Muscle of leg (tissue), 11 donors: ENCODE results near the gene JARID2. TPM values are rescaled to one million over a fixed set of nuclear protein-coding genes. Genes with fewer than 3 reads are reported as not detected.

Experiments used
- DNase-seq: peaks from one replicate; pipeline ENCODE4 v3.0.0; 2013
- H3K27ac ChIP-seq: one replicate; pipeline ENCODE4 v1.5.1; 2013; ENCODE audit warnings: mild to moderate bottlenecking, low read length, control low read depth
- H3K27me3 ChIP-seq: one replicate; pipeline ENCODE4 v1.6.1; 2013; ENCODE audit warnings: low read length; ENCODE audit not compliant: control insufficient read depth, insufficient read depth
- H3K36me3 ChIP-seq: one replicate; pipeline ENCODE4 v1.6.1; 2013; ENCODE audit warnings: low read length; ENCODE audit not compliant: control insufficient read depth, insufficient read depth
- H3K4me1 ChIP-seq: one replicate; pipeline ENCODE4 v1.6.1; 2013; ENCODE audit warnings: low read length; ENCODE audit not compliant: control insufficient read depth, insufficient read depth
- H3K4me3 ChIP-seq: one replicate; pipeline ENCODE4 v1.5.1; 2013; ENCODE audit warnings: low read length, control low read depth
- H3K9me3 ChIP-seq: replicated peaks from 2 replicates; pipeline ENCODE4 v1.6.1; 2013; ENCODE audit warnings: low read depth, low read length; ENCODE audit not compliant: control insufficient read depth
- WGBS: methylation state at CpG from one replicate; pipeline ENCODE4 v1.1.5; 2013; ENCODE audit warnings: missing lambda C conversion rate; ENCODE audit not compliant: insufficient coverage; 5-methylcytosine and 5-hydroxymethylcytosine counted together
- polyA plus RNA-seq, 8 donors: library from polyadenylated mRNA; unstranded; fragments of 120-200 nt; gene quantifications; one replicate each; pipeline versions ENCODE4 v1.2.1 to v1.2.3, GENCODE V29; 2013; ENCODE audit warnings: inconsistent platforms in 1 of 8, low replicate concordance in 1 of 8; ENCODE audit not compliant: insufficient read length in 8 of 8, insufficient read depth in 1 of 8
- total RNA-seq: library from RNA; stranded (reverse); fragments of 120-200 nt; gene quantifications from one replicate; pipeline ENCODE4 v1.2.4, GENCODE V29; 2013

Gene JARID2
- total and polyA plus RNA-seq, 9 donors = 9.8 to 15.3 (median 13.2) TPM

DNA sequence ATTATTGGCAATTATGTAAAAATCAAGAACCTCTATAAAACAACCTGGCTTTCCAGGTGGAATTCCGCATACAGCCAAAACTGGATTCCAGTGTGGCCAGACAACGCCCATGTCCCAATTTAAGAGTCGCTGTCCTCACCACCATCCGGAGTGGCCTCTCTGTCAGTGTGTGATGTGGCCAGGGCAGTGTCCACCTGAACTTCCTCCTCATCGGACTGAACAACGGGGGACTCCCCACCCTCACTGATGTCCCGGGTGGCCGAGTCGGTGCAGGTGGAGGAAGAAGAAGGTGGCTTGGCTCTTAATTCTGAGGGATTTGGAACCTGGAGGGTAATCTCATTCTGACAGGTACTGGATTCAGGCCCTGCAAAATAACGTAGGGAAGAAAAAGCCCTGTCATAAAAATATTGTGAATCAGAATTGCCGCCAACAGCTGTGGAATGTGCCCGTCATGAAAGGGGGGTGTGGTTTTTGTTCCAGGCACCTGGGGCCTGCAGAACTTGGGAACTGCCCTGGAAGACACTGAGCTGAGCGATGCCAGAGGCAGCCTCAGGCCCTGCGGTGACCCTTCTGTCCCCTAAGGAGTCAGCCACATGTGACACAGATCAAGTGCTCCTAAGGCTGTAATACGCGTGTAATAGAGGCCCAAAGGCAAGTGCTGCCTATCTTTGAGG lies 277.1 kb downstream of the JARID2 start:
- Histone ChIP-seq H3K9me3 (no peaks in the 10 kb centered on the region), H3K27me3 (no peaks in the 10 kb centered on the region), H3K4me3 (no peak overlapping the region), H3K4me1 (no peaks in the 10 kb centered on the region), H3K36me3 (peaks cover 59% of the 10 kb centered on the region), H3K27ac (no peak overlapping the region)
- 78% methylated on average over 10 of the region's 16 CpGs for WGBS
- no peak for DNase-seq

DNA sequence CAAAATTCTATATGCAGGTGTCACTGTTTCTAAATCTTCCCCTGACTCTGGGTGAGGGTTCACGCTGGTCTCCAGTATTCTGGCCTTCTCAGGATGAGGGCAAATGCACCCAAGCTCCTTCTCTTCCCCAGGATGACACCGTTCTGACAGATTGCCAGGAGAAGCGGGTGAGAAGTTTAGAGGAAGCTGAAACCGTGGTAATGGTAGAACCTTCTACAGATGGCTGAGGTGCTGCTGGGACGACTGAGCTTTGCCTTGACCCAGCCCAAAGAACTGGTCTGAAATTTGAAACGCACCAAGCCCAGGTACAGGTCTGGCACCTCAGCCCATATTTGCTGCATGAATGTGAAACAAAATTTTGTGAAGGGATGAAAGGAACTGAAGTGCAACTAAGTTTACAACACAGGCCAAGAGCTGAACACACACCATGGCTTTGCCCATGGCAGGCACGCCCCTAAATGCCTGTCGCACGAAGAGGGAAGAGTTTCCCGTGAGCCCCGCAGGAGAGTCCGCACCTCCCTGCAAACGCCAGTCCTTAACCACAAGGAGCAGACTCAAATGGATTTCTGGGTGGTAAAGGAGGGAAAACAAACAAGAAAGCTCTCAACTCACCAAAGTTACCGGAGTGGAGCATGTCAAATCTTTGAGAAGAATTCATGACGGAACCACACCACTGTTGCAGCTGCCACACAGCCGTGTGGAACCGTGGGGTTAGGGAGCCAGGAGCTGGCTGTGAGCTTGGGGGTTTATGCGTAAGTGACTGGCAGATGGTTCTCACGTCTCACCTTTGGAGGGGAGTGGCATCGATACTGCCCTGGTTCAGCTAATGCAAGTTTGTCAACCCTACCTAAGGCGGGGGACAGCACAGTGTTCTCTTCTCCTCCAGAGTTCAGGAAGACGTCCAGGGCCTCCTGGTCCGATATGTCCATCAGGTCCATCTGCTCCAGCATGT lies 278.1 kb downstream of the JARID2 start:
- peaks cover 59% of the 10 kb centered on the region for H3K36me3 ChIP-seq
- DNase-seq = no peak
- no peak overlapping the region for H3K4me3 ChIP-seq
- no peaks in the 10 kb centered on the region for H3K9me3 ChIP-seq
- 95% methylated on average over 16 of the region's 23 CpGs for WGBS
- H3K27me3 ChIP-seq = no peaks in the 10 kb centered on the region
- no peaks in the 10 kb centered on the region for H3K4me1 ChIP-seq
- H3K27ac ChIP-seq = no peak overlapping the region

DNA sequence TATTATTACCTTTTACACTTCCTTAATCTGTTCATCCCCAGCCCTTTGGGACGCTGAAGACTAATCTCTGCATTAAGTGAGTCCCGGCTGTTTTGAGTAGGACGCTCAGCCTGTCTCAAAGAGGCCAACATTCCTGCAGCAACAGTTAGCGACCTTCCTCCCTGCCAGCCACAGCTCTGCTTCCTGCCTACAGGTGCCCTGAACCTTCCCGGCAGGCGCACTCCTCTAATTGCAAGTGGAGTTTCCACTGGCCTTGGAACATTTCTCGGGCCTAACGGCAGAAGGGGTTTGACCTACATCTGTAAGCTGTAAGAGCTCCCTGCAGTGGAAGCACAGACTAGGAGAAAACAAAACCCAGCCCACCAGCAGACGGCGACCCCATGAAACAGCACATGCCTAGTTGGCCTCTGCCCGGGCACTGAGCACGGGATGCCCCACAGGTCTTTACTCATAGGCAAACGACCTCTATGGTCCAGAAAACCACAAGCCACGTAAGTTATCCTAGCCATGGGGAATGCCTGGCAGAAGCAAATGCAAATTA lies 279.1 kb downstream of the JARID2 start:
- no peak overlapping the region for H3K27ac ChIP-seq
- no peaks in the 10 kb centered on the region for H3K4me1 ChIP-seq
- WGBS = 94% methylated on average over 14 of the region's 14 CpGs
- no peak overlapping the region for H3K4me3 ChIP-seq
- H3K9me3 ChIP-seq = no peaks in the 10 kb centered on the region
- no peaks in the 10 kb centered on the region for H3K27me3 ChIP-seq
- no peak for DNase-seq
- H3K36me3 ChIP-seq = peaks cover 57% of the 10 kb centered on the region

DNA sequence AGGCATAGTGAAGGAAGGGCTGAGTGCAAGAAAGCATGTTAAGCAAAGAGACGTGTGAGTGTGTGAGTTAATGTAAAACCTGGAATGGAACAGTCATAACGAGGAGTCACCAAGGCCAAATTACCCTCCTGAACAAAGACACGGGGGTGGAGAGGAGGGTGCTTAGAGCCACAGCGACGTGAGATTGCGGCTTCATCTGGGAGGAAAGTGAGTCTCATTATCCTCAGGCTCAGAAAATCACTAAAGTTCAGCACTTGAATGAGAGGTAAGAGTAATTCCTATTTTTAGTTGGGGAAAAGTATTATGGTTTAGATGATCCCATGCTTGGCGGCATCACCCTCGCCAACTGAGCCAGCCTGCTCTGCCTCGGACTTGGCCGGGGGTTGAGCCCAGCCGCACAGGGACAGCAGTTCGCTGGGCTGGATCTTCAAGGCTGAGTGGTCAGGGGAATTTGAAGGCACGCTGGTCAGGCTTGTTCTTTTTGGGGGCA lies 280.4 kb downstream of the JARID2 start:
- DNase-seq = no peak
- no peak overlapping the region for H3K27ac ChIP-seq
- H3K9me3 ChIP-seq = no peaks in the 10 kb centered on the region
- no peaks in the 10 kb centered on the region for H3K4me1 ChIP-seq
- peaks cover 53% of the 10 kb centered on the region for H3K36me3 ChIP-seq
- H3K4me3 ChIP-seq = no peak overlapping the region
- 92% methylated on average over 9 of the region's 13 CpGs for WGBS
- H3K27me3 ChIP-seq = no peaks in the 10 kb centered on the region

DNA sequence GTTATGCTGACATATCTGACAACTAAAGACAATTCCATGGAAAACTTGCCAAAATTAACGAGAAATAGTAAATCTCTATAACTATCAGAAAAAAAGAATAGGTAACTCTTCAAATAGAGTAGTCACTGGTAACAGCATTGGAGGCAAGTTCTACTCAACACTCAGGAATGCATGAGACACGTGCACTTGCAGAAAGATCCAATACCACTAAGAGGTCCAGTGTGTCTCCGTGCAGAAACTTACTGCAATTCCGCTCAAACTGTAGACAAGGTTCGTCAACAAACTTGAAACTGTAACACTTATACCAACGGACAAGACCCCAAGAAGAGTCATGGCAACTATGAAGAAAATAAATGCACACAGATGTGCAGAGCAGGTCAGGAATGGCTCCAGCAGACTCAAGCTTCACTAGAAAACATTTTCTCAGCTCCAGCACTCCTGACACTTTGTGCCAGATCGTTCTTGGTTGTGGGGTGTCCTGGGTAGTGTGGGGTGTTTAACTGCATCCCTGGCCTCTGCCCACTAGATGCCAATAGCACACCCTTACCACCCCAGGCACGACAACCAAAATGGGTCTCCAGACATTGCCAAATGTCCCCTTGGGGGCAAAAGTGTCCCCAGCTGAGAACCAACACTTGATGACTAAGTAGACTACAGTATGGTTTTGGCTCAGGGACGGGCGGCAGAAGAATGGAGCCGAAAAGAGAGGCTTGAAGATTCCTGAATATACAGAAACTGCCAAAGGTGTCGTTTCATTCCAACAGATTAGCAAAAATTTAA lies 282.2 kb downstream of the JARID2 start:
- Histone ChIP-seq H3K36me3 (peaks cover 42% of the 10 kb centered on the region), H3K4me3 (no peak overlapping the region), H3K27ac (no peak overlapping the region), H3K9me3 (no peaks in the 10 kb centered on the region), H3K4me1 (no peaks in the 10 kb centered on the region), H3K27me3 (no peaks in the 10 kb centered on the region)
- WGBS = 100% methylated on average over 3 of the region's 12 CpGs
- DNase-seq = no peak

DNA sequence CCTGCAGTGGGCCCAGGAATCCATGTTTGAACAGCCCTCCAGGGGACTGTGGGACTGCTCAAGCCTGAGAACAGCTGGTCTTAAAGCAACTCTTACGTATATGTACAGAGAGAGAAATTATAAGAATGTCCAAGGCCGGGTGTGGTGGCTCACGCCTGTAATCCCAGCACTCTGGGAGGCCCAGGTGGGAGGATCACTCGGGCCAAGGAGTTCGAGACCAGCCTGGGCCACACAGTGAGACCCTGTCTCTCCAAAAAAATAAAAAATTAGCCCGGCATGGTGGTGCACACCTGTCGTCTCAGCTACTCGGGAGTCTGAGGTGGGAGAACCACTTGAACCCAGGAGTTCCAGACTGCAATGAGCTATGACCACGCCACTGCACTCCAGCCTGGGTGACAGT lies 283.0 kb downstream of the JARID2 start:
- H3K4me3 ChIP-seq = no peak overlapping the region
- peaks cover 35% of the 10 kb centered on the region for H3K36me3 ChIP-seq
- H3K27me3 ChIP-seq = no peaks in the 10 kb centered on the region
- H3K9me3 ChIP-seq = no peaks in the 10 kb centered on the region
- H3K27ac ChIP-seq = no peak overlapping the region
- DNase-seq = no peak
- no peaks in the 10 kb centered on the region for H3K4me1 ChIP-seq
- WGBS = 95% methylated on average over 6 of the region's 9 CpGs

DNA sequence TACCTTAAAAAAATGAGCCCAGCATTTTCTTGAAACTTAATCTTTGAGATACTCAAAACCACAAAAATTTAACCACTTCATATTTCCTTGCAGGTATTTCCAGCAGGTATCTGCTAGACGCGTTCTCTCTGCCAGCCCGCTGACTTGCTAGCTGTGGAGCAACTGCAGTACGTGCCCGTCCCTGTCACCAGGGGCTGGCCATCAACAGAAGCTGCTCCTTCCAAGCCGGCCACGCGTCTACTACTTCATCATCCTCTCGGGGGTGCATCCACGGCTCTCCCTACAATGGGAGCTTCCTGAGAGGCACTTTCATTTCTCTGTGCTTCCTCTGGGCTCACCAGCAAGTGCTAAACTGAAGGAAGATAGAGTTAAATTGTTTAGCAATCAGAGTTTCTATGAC lies 284.5 kb downstream of the JARID2 start:
- Histone ChIP-seq H3K27me3 (no peaks in the 10 kb centered on the region), H3K36me3 (peaks cover 26% of the 10 kb centered on the region), H3K27ac (no peak overlapping the region), H3K4me1 (no peaks in the 10 kb centered on the region), H3K4me3 (no peak overlapping the region), H3K9me3 (no peaks in the 10 kb centered on the region)
- DNase-seq = no peak
- 92% methylated on average over 8 of the region's 10 CpGs for WGBS

DNA sequence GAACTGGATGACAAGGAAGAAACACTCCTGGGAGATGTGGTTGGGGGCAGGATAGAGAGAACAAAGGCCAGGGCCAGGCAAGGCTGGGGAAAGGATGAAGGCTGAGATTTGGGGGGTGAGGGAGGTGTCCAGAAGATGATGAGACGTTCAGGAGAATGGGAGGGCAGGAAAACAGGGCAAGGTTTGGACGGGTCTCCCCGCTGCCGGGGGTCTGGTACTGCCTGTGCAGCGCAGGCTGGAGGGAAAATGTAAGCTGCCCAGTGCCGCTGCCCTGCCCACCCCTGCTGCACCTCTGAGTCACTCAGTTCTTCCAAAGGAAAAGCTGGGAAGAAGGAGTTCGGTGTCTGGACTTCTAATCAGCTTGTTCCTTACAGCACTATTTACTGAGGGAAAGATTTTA lies 286.1 kb downstream of the JARID2 start:
- no peaks in the 10 kb centered on the region for H3K4me1 ChIP-seq
- WGBS = 100% methylated on average over 1 of the region's 7 CpGs
- no peaks in the 10 kb centered on the region for H3K27me3 ChIP-seq
- no peak overlapping the region for H3K4me3 ChIP-seq
- H3K36me3 ChIP-seq = peaks cover 26% of the 10 kb centered on the region
- no peak for DNase-seq
- H3K9me3 ChIP-seq = no peaks in the 10 kb centered on the region
- H3K27ac ChIP-seq = no peak overlapping the region

DNA sequence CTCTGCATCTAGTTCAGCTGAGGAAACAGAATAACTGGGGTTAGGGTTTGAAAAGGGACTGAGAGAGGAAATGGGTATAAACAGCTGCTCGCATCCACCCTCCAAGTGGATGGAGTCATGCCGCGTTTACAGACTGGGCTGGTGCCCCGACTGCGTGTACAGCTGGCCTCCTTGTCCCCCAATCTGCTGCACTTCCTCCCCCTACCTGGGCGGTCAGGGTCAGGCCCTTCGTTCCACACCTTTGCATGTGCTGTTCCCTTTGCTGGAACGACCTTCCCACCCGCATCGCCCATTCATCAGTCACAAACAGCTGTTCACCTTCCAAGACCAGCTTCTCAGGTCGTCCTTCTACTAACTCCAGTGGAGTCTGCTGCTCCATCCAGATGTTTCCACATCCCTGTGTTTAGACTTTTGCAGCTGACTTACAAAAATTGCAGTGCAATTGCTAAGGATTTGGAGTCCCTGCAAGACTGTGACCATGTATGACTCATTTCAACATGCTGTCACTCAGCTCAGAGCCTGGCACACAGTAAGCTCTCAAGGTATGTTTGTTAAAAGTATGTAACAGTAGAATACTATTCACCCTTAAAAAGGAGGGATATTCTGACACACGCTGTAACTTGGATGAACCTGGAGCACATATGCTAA lies 287.6 kb downstream of the JARID2 start:
- 79% methylated on average over 12 of the region's 12 CpGs for WGBS
- H3K4me3 ChIP-seq = no peak overlapping the region
- no peak overlapping the region for H3K27ac ChIP-seq
- H3K27me3 ChIP-seq = no peaks in the 10 kb centered on the region
- peaks cover 20% of the 10 kb centered on the region for H3K36me3 ChIP-seq
- H3K9me3 ChIP-seq = no peaks in the 10 kb centered on the region
- H3K4me1 ChIP-seq = no peaks in the 10 kb centered on the region
- DNase-seq = no peak
